Keratinocyte (primary cell): ENCODE data around the gene NCKAP5. TPM values are rescaled to one million over a fixed set of nuclear protein-coding genes. Genes with fewer than 3 reads are reported as not detected.

Experiments
- DNase-seq: peaks from one replicate; pipeline ENCODE4 v3.0.0-alpha.2; 2011; ENCODE audit warnings: low read depth, missing footprints, low spot score
- FAIRE-seq: peaks from 2 replicates; lab custom pipeline; 2011; peaks lifted over from hg19 to GRCh38; lab: Jason Lieb, UNC
- H2AFZ ChIP-seq: 2 replicates; pipeline ENCODE4 v1.6.0; 2012; ENCODE audit warnings: low read length, control low read depth, inconsistent platforms; ENCODE audit not compliant: control insufficient read depth
- H3K27ac ChIP-seq: 2 replicates; pipeline ENCODE4 v1.5.1; 2011; ENCODE audit warnings: low read length; ENCODE audit not compliant: control insufficient read depth, insufficient read depth
- H3K27me3 ChIP-seq: 3 replicates; pipeline ENCODE4 v1.6.0; 2011; ENCODE audit warnings: low read length; ENCODE audit not compliant: control insufficient read depth, insufficient read depth; ENCODE audit errors: extremely low read depth
- H3K36me3 ChIP-seq, 2 experiments: 2 replicates in 1 of 2; 3 replicates in 1 of 2; pipeline ENCODE4 v1.5.1; 2011; ENCODE audit warnings: low read length in 2 of 2, mild to moderate bottlenecking in 1 of 2; ENCODE audit not compliant: control insufficient read depth in 2 of 2, insufficient read depth in 2 of 2; ENCODE audit errors: extremely low read depth in 1 of 2
- H3K4me1 ChIP-seq: 3 replicates; pipeline ENCODE4 v1.5.1; 2011; ENCODE audit warnings: low read length; ENCODE audit not compliant: control insufficient read depth, insufficient read depth; ENCODE audit errors: extremely low read depth
- H3K4me2 ChIP-seq: 3 replicates; pipeline ENCODE4 v1.6.0; 2011; ENCODE audit warnings: low read depth, low read length; ENCODE audit not compliant: control insufficient read depth, insufficient read depth; ENCODE audit errors: extremely low read depth
- H3K4me3 ChIP-seq, 3 experiments: fragments of 200-600 bp in 1 of 3; sonication (generic) in 1 of 3; 2 replicates in 2 of 3; 3 replicates in 1 of 3; pipeline ENCODE4 v1.5.1; 2011 to 2016; ENCODE audit warnings: low read length in 3 of 3, mild to moderate bottlenecking in 3 of 3, control low read depth in 2 of 3, inconsistent platforms in 1 of 3, low read depth in 1 of 3, mixed read lengths in 1 of 3, mixed run types in 1 of 3, moderate library complexity in 1 of 3; ENCODE audit not compliant: control insufficient read depth in 2 of 3, insufficient read depth in 2 of 3; ENCODE audit errors: extremely low read depth in 1 of 3
- H3K79me2 ChIP-seq: 2 replicates; pipeline ENCODE4 v1.6.0; 2012; ENCODE audit warnings: low read length; ENCODE audit not compliant: control insufficient read depth, insufficient read depth
- H3K9ac ChIP-seq: 3 replicates; pipeline ENCODE4 v1.6.0; 2011; ENCODE audit warnings: low read length; ENCODE audit not compliant: control insufficient read depth, insufficient read depth; ENCODE audit errors: extremely low read depth
- H3K9me1 ChIP-seq: 3 replicates; pipeline ENCODE4 v1.6.0; 2011; ENCODE audit warnings: low read length; ENCODE audit not compliant: control insufficient read depth, insufficient read depth; ENCODE audit errors: extremely low read depth
- H3K9me3 ChIP-seq: 2 replicates; pipeline ENCODE4 v1.5.1; 2012; ENCODE audit warnings: low read depth, low read length; ENCODE audit not compliant: control insufficient read depth
- H4K20me1 ChIP-seq: 3 replicates; pipeline ENCODE4 v1.6.0; 2011; ENCODE audit warnings: low read length; ENCODE audit not compliant: control insufficient read depth, insufficient read depth; ENCODE audit errors: extremely low read depth
- CTCF ChIP-seq, 3 experiments: IDR thresholded peaks in 1 of 3; conservative IDR thresholded peaks in 1 of 3; optimal IDR thresholded peaks in 1 of 3; 2 replicates in 2 of 3; 3 replicates in 1 of 3; pipeline versions ENCODE3 to v1.5.1; 2011; ENCODE audit warnings: low read length in 3 of 3, mild to moderate bottlenecking in 3 of 3, moderate library complexity in 2 of 3, control low read depth in 1 of 3, inconsistent platforms in 1 of 3; ENCODE audit not compliant: insufficient read depth in 2 of 3; ENCODE audit errors: extremely low read depth in 1 of 3
- EZH2 ChIP-seq: IDR thresholded peaks from one replicate; pipeline ENCODE4 v1.6.1; 2012; ENCODE audit warnings: inconsistent platforms, mild to moderate bottlenecking, low read length, moderate library complexity
- dilution Hi-C: fragments of 300-500 bp; cut with MboI; formaldehyde crosslinking; loops from one replicate; pipeline ENCODE4 v1.7.0; 2020; ENCODE audit warnings: low sequenced_read_pairs; ENCODE audit not compliant: extremely low pct_ligation_motif_present
- polyA plus RNA-seq, 5 experiments: library from polyadenylated mRNA; depleted of rRNA in 3 of 5; stranded (reverse) in 3 of 5; stranded (forward) in 1 of 5; unstranded in 1 of 5; fragments of >200 nt; gene quantifications; 1 replicate in 1 of 5; 2 replicates in 3 of 5; 3 replicates in 1 of 5; pipeline versions ENCODE4 v1.2.1 to v1.2.3, GENCODE V29; 2011 to 2012; ENCODE audit warnings: missing spikeins in 2 of 5, low read depth in 1 of 5, low replicate concordance in 1 of 5

NCKAP5 gene
- polyA plus RNA-seq, 1 donor (not counting 4 experiments of a cell fraction or from before 2014, with no cell fraction given): 3.6 TPM

- H3K27ac ChIP-seq: no peak overlapping the region
- H3K9me3 ChIP-seq: no peaks in the 10 kb centered on the region
- no peak for TF ChIP-seq EZH2
- TF ChIP-seq CTCF (optimal IDR thresholded peaks at IDR 0.05 in 1 of 3, IDR thresholded peaks at IDR 0.05 in 1 of 3, conservative IDR thresholded peaks at IDR 0.05 in 1 of 3; ENCODE audit: extremely low read depth in 1 of 3, insufficient read depth in 2 of 3, low read length in 3 of 3): no peak
- dilution Hi-C loops: no loop called here
- H3K79me2 ChIP-seq: no peaks in the 10 kb centered on the region
- H3K9ac ChIP-seq: no peak overlapping the region
- H3K4me3 ChIP-seq: no peak overlapping the region
- FAIRE-seq: no peak
- H3K4me2 ChIP-seq: no peak overlapping the region
- H3K9me1 ChIP-seq: no peaks in the 10 kb centered on the region
- no peaks in the 10 kb centered on the region for H3K36me3 ChIP-seq
- no peaks in the 10 kb centered on the region for H3K27me3 ChIP-seq
- H4K20me1 ChIP-seq: no peaks in the 10 kb centered on the region
- no peak overlapping the region for H2AFZ ChIP-seq
- no peaks in the 10 kb centered on the region for H3K4me1 ChIP-seq
- no peak for DNase-seq
Measured at GRCh38 chr2:133273031-133273430, 295.2 kb downstream of the NCKAP5 start.

GRCh38 chr2:133271105-133271504 lies 297.2 kb downstream of the NCKAP5 start:
- dilution Hi-C loops: no loop called here
- TF ChIP-seq EZH2 (no peak), CTCF (optimal IDR thresholded peaks at IDR 0.05 in 1 of 3, IDR thresholded peaks at IDR 0.05 in 1 of 3, conservative IDR thresholded peaks at IDR 0.05 in 1 of 3; ENCODE audit: extremely low read depth in 1 of 3, insufficient read depth in 2 of 3, low read length in 3 of 3) (no peak)
- H4K20me1 ChIP-seq: no peaks in the 10 kb centered on the region
- H2AFZ ChIP-seq: no peak overlapping the region
- H3K9me1 ChIP-seq: no peaks in the 10 kb centered on the region
- no peak overlapping the region for H3K27ac ChIP-seq
- no peak overlapping the region for H3K4me2 ChIP-seq
- no peak overlapping the region for H3K4me3 ChIP-seq
- H3K9me3 ChIP-seq: no peaks in the 10 kb centered on the region
- peaks cover 2% of the 10 kb centered on the region for H3K4me1 ChIP-seq
- DNase-seq (no peak), FAIRE-seq (no peak)
- H3K27me3 ChIP-seq: no peaks in the 10 kb centered on the region
- H3K9ac ChIP-seq: no peak overlapping the region
- H3K79me2 ChIP-seq: no peaks in the 10 kb centered on the region
- H3K36me3 ChIP-seq: no peaks in the 10 kb centered on the region
